Stimulated activated CD4-positive, alpha-beta T cell treated with anti-CD3 and anti-CD28 coated beads, TNF-alpha, amount 100 ng/mL, for 4 hours (primary cell): ENCODE data around the gene PPP6R1.
A peak's percentile ranks its signal among the peaks of the same experiment; 100 is the strongest.

Experiments
- DNase-seq, 3 experiments: peaks; one replicate each; pipeline ENCODE4 v3.0.0-alpha.2; 2020; ENCODE audit warnings: low read depth in 3 of 3

PPP6R1 gene

GRCh38 chr19:55283548-55284377 is 24.9 kb upstream of the PPP6R1 start, which contains the start of gene BRSK1:
Gene BRSK1 (plus strand): TSS chr19:55283997. CDS start chr19:55284443, 446 bp downstream.
- peak in 2 of 3 experiments; percentile 38 to 50 for DNase-seq

- DNase-seq: peak; percentile 89 to 90 (median 89)
Measured at GRCh38 chr19:55279770-55280643, 21.2 kb upstream of the PPP6R1 start, which contains the start of gene HSPBP1. Gene HSPBP1 (minus strand): TSS chr19:55280110. CDS start chr19:55279608, 502 bp downstream.

GRCh38 chr19:55279340-55279739 is 20.5 kb upstream of the PPP6R1 start:
- no peak for DNase-seq

GRCh38 chr19:55278391-55279135 is 19.7 kb upstream of the PPP6R1 start:
- no peak for DNase-seq

DNA sequence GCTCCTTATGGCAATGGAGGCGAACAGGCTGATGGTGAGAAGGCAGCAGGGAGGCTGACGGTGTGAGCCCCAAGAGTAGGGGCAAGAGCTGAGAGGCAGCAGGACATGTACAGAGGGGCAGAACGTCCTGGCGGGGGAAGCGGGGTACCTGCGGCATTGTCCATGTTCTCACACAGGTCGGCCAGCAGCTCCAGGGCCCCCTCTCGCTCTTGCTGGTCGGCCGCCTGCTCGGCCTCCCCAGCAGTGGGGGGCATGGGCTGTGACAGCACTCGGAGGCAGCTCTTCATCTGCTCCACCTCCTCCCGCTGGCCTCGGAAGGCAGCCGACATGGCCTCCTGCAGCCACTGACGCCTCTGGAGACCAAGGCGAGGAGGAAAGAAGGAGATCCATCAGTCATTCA is 18.7 kb upstream of the PPP6R1 start:
- no peak for DNase-seq

GRCh38 chr19:55276720-55277430 is 18.1 kb upstream of the PPP6R1 start:
- DNase-seq: no peak

GRCh38 chr19:55275851-55276719 is 17.3 kb upstream of the PPP6R1 start:
- no peak for DNase-seq

- DNase-seq: no peak
Measured at GRCh38 chr19:55273978-55274707, 15.3 kb upstream of the PPP6R1 start.

DNA sequence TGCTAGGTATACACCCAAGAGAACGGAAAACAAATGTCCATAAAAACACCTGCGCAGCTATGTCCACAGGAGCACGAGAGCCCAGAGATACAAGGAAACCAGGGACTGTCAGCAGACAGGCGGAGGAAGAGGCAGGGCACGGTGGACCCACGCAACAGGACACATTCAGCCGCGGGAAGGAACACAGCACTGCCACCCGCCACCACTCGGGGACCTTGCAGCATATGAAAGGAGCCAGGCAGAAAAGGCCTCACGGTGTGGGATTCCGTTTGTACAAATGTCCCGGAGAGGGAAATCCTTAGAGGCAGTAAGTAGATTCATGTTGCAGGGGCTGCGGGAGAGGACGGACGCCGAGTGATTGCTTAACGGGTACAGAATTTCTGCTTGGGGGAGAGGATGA is 13.3 kb upstream of the PPP6R1 start:
- DNase-seq: no peak

- no peak for DNase-seq
Measured at GRCh38 chr19:55270172-55270942, 11.5 kb upstream of the PPP6R1 start.

GRCh38 chr19:55269299-55269698 is 10.5 kb upstream of the PPP6R1 start:
- no peak for DNase-seq

- DNase-seq: no peak
Measured at GRCh38 chr19:55266840-55267239, 8.0 kb upstream of the PPP6R1 start.

DNA sequence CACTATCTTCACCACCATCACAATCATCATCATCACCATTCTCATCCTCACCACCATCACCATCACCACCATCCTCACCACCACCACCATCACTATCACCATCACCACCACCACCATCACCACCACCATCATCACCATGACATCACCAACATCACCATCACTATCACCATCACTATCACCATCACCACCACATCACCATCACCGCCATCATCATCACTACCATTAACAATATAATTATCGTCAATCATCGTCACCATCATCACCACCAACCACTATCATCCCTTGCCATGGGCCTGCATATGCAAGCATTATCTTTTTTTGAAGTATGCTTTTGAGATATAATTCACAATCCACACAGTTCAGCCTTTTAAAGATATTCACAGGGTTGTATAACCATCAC is 7.6 kb upstream of the PPP6R1 start:
- no peak for DNase-seq

- DNase-seq: no peak
Measured at GRCh38 chr19:55265723-55266386, 7.0 kb upstream of the PPP6R1 start.

GRCh38 chr19:55265173-55265572 is 6.4 kb upstream of the PPP6R1 start:
- no peak for DNase-seq

- no peak for DNase-seq
Measured at GRCh38 chr19:55264531-55264930, 5.7 kb upstream of the PPP6R1 start.

DNA sequence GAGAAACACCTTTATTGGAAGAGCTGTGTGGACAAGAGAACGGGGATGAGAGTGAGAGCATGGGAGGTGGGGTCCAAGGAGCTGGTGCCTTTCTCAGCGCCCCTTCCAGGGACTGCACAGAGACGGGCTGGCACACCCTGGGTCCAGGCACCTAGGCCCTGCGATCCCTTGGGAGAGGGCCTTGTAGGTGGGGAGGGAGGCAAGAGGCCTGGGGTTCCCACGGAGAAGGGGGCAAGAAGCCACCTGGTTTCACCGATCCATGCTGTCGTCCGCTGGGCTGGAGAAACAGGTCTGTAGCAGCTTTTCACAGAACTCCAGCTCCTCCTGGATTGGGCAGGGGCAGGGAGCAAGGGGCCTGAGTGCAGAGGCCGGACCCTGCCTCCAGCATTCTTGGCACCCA is 3.5 kb upstream of the PPP6R1 start:
- no peak for DNase-seq

GRCh38 chr19:55261671-55262126 is 2.9 kb upstream of the PPP6R1 start:
- no peak for DNase-seq
